Activated CD4-positive, alpha-beta T cell treated with anti-CD3 and anti-CD28 coated beads for 36 hours (primary cell): ENCODE measurements around the gene PCDHGA2. TPM values are rescaled to one million over a fixed set of nuclear protein-coding genes. Genes with fewer than 3 reads are reported as not detected.
"Not testable (repeated sequence)": the region's sequence is repeated elsewhere in the genome, so short reads cannot be mapped to it uniquely, and the experiment has no call there.

Source experiments
- ATAC-seq: fragments of 200-7000 bp; cut with Tn5 transposase; one replicate; pipeline ENCODE4 v1.10.0; 2021; ENCODE audit warnings: mild to moderate bottlenecking, moderate library complexity
- CTCF ChIA-PET: fragments of 350-600 bp; sonication (Branson Sonifier 250); formaldehyde crosslinking; loops from one replicate; lab custom pipeline; 2021; ENCODE audit warnings: antibody characterized with exemption; lab: Charles Lee
- POLR2A ChIA-PET: fragments of 350-600 bp; sonication (Branson Sonifier 250); formaldehyde crosslinking; loops from one replicate; lab custom pipeline; 2021; ENCODE audit warnings: antibody characterized with exemption, inconsistent platforms; lab: Charles Lee
- DNase-seq: peaks from one replicate; pipeline ENCODE4 v3.0.0-alpha.2; 2020
- H3K27ac Mint-ChIP-seq: one replicate; pipeline ENCODE4 v1.8.0; 2021; ENCODE audit warnings: mixed read lengths
- H3K27me3 Mint-ChIP-seq: one replicate; pipeline ENCODE4 v1.8.0; 2021; ENCODE audit warnings: mixed read lengths
- H3K36me3 Mint-ChIP-seq: one replicate; pipeline ENCODE4 v1.8.0; 2021; ENCODE audit warnings: low read depth, mixed read lengths
- H3K4me1 Mint-ChIP-seq: one replicate; pipeline ENCODE4 v1.8.0; 2021; ENCODE audit warnings: mixed read lengths
- H3K4me3 Mint-ChIP-seq: one replicate; pipeline ENCODE4 v1.8.0; 2021; ENCODE audit warnings: mild to moderate bottlenecking, moderate library complexity, mixed read lengths
- H3K9me3 Mint-ChIP-seq: one replicate; pipeline ENCODE4 v1.8.0; 2021; ENCODE audit warnings: low read depth, mixed read lengths
- intact Hi-C, 2 experiments: fragments of 100-400 bp; cut with DNase I in 1 of 2; cut with micrococcal nuclease in 1 of 2; formaldehyde crosslinking; loops; one replicate each; pipeline versions ENCODE4 v1.14.2 to v1.15.1; 2022 to 2024; cut with DNase I, micrococcal nuclease
- total RNA-seq, 2 experiments: library from RNA; stranded (reverse); gene quantifications; one replicate each; pipeline ENCODE4 v1.2.3, GENCODE V29; 2021

Gene PCDHGA2
- total RNA-seq, 2 experiments from 2014 or later = not detected

- Mint-ChIP-seq H3K36me3 (peaks cover 38% of the 10 kb centered on the region), H3K27ac (no peak within 1 kb of the TSS), H3K4me1 (peaks cover 2% of the 10 kb centered on the region), H3K9me3 (peaks cover 40% of the 10 kb centered on the region), H3K4me3 (no peak within 1 kb of the TSS), H3K27me3 (peaks cover 71% of the 10 kb centered on the region)
- POLR2A ChIA-PET = no interaction called here
- intact Hi-C loops = loop anchor here (5.0 to 10.0 kb wide), 5 partner anchors 119 to 569 kb away; partner anchors contain the start of genes PCDHA12 (in 1 of the 2), PCDHA2 (in 1 of the 2), PCDHA8 (in 1 of the 2) and PCDHA9 (in 1 of the 2)
- no peak for DNase-seq
- ATAC-seq = no peak
- CTCF ChIA-PET = interaction anchor here (0.6 to 1.7 kb wide), 7 partner anchors 9 to 188 kb away, joined by 3 to 4 read pairs (median 3); partner anchors contain the start of genes PCDHGA2, PCDHGA4 and PCDHGB6
Measured at GRCh38 chr5:141363952-141364660, 25.5 kb downstream of the PCDHGA2 start, which contains the start of gene PCDHGA5. TSS of gene PCDHGA5 (plus strand) at chr5:141364162. CDS start at chr5:141364331, 169 bp downstream.

GRCh38 chr5:141366016-141366896, 27.7 kb downstream of the PCDHGA2 start:
- Mint-ChIP-seq H3K27me3 (peaks cover 69% of the 10 kb centered on the region), H3K36me3 (peaks cover 38% of the 10 kb centered on the region), H3K4me3 (no peak overlapping the region), H3K27ac (no peak overlapping the region), H3K9me3 (peaks cover 28% of the 10 kb centered on the region), H3K4me1 (peaks cover 3% of the 10 kb centered on the region)
- ChIA-PET CTCF (no interaction called here), POLR2A (no interaction called here)
- ATAC-seq (no peak), DNase-seq (no peak)
- intact Hi-C loops = loop anchor here (10.0 kb wide), 4 partner anchors 121 to 571 kb away; partner anchors contain the start of genes PCDHA12 (in 1 of the 2), PCDHA2 (in 1 of the 2), PCDHA8 (in 1 of the 2) and PCDHA9 (in 1 of the 2)

GRCh38 chr5:141369994-141370848, 31.7 kb downstream of the PCDHGA2 start, which contains the start of gene PCDHGB3:
TSS of gene PCDHGB3 (plus strand) at chr5:141370242. CDS start at chr5:141370395, 153 bp downstream.
- intact Hi-C loops = loop anchor here (5.0 to 10.0 kb wide), 6 partner anchors 37 to 578 kb away; partner anchors contain the start of genes PCDHA2 (in 2 of the 2), PCDHGB6 (in 2 of the 2), PCDHA12 (in 1 of the 2) and PCDHA8 (in 1 of the 2)
- ChIA-PET CTCF (interaction anchor here (0.6 to 3.0 kb wide), 19 partner anchors 9 to 235 kb away, joined by 3 to 15 read pairs (median 5); partner anchors contain the start of genes PCDHB15, PCDHB5, PCDHGA1 and PCDHGA10), POLR2A (interaction anchor here (0.6 kb wide), 1 partner anchor 50 kb away, joined by 4 read pairs; no protein-coding TSS in a partner anchor)
- Mint-ChIP-seq H3K9me3 (peaks cover 30% of the 10 kb centered on the region), H3K4me3 (peak within 1 kb of the TSS; percentile 52), H3K4me1 (peaks cover 3% of the 10 kb centered on the region), H3K27me3 (peaks cover 61% of the 10 kb centered on the region), H3K36me3 (peaks cover 34% of the 10 kb centered on the region), H3K27ac (no peak within 1 kb of the TSS)
- ATAC-seq (peak; percentile 76), DNase-seq (peak; percentile 63)

GRCh38 chr5:141371572-141372475, 33.3 kb downstream of the PCDHGA2 start:
- no peak overlapping the region for H3K27ac Mint-ChIP-seq
- ChIA-PET CTCF (interaction anchor here (1.0 to 3.0 kb wide), 4 partner anchors 41 to 149 kb away, joined by 3 to 15 read pairs (median 7); partner anchors contain the start of genes PCDHB14, PCDHB15, PCDHGA10 and PCDHGA11), POLR2A (no interaction called here)
- peaks cover 32% of the 10 kb centered on the region for H3K9me3 Mint-ChIP-seq
- ATAC-seq (no peak), DNase-seq (no peak)
- intact Hi-C loops = loop anchor here (5.0 kb wide), 2 partner anchors 35 to 580 kb away; partner anchors contain the start of genes PCDHGB6 (in 2 of the 2) and PCDHA2 (in 1 of the 2)
- peaks cover 58% of the 10 kb centered on the region for H3K27me3 Mint-ChIP-seq
- peaks cover 25% of the 10 kb centered on the region for H3K36me3 Mint-ChIP-seq
- H3K4me3 Mint-ChIP-seq = no peak overlapping the region
- peaks cover 3% of the 10 kb centered on the region for H3K4me1 Mint-ChIP-seq

- CTCF ChIA-PET = interaction anchor here (0.9 to 2.0 kb wide), 4 partner anchors 10 to 183 kb away, joined by 3 to 10 read pairs (median 5); partner anchors contain the start of genes PCDHGA10 and PCDHGA5
- DNase-seq (no peak), ATAC-seq (no peak)
- Mint-ChIP-seq H3K4me1 (peaks cover 3% of the 10 kb centered on the region), H3K27me3 (peaks cover 56% of the 10 kb centered on the region), H3K4me3 (no peak within 1 kb of the TSS), H3K36me3 (peaks cover 26% of the 10 kb centered on the region), H3K9me3 (peaks cover 39% of the 10 kb centered on the region), H3K27ac (no peak within 1 kb of the TSS)
- POLR2A ChIA-PET = interaction anchor here (0.6 kb wide), 1 partner anchor 47 kb away, joined by 4 read pairs; the partner anchor contains the start of gene PCDHGA11
- intact Hi-C loops = loop anchor here (5.0 kb wide), 2 partner anchors 34 to 581 kb away; partner anchors contain the start of genes PCDHGB6 (in 2 of the 2) and PCDHA2 (in 1 of the 2)
Measured at GRCh38 chr5:141373673-141374317, 35.2 kb downstream of the PCDHGA2 start, which contains the start of gene PCDHGA6. TSS of gene PCDHGA6 (plus strand) at chr5:141373891. CDS start at chr5:141374084, 193 bp downstream.

- DNase-seq (no peak), ATAC-seq (no peak)
- Mint-ChIP-seq H3K4me3 (no peak overlapping the region), H3K27ac (no peak overlapping the region), H3K9me3 (peaks cover 40% of the 10 kb centered on the region), H3K4me1 (peaks cover 3% of the 10 kb centered on the region), H3K27me3 (peaks cover 55% of the 10 kb centered on the region), H3K36me3 (peaks cover 26% of the 10 kb centered on the region)
- ChIA-PET POLR2A (interaction anchor here (0.6 kb wide), 1 partner anchor 46 kb away, joined by 4 read pairs; the partner anchor contains the start of gene PCDHGA11), CTCF (interaction anchor here (0.9 to 2.0 kb wide), 4 partner anchors 10 to 183 kb away, joined by 3 to 10 read pairs (median 5); partner anchors contain the start of genes PCDHGA10 and PCDHGA5)
- intact Hi-C loops = loop anchor here (5.0 kb wide), 2 partner anchors 33 to 582 kb away; partner anchors contain the start of genes PCDHGB6 (in 2 of the 2) and PCDHA2 (in 1 of the 2)
Measured at GRCh38 chr5:141374627-141375026, 36.1 kb downstream of the PCDHGA2 start.

GRCh38 chr5:141375444-141376155, 37.0 kb downstream of the PCDHGA2 start:
- intact Hi-C loops, POLR2A ChIA-PET, H3K4me1 Mint-ChIP-seq, H3K4me3 Mint-ChIP-seq, ATAC-seq, H3K27ac Mint-ChIP-seq, DNase-seq: not testable (repeated sequence)
- peaks cover 22% of the 10 kb centered on the region for H3K36me3 Mint-ChIP-seq
- peaks cover 52% of the 10 kb centered on the region for H3K27me3 Mint-ChIP-seq
- peaks cover 40% of the 10 kb centered on the region for H3K9me3 Mint-ChIP-seq
- CTCF ChIA-PET = interaction anchor here (1.0 to 2.0 kb wide), 3 partner anchors 11 to 38 kb away, joined by 3 to 10 read pairs (median 4); partner anchors contain the start of genes PCDHGA10 and PCDHGA5
